SU-DHL-6 (cell line): ENCODE data around the gene POGLUT3.

Source experiments
- H2AFZ ChIP-seq: fragments of 200-600 bp; sonication (generic); 2 replicates; pipeline ENCODE4 v1.6.1; 2014; ENCODE audit warnings: low read depth, mild to moderate bottlenecking, moderate library complexity, mixed read lengths, antibody characterized with exemption, low read length; ENCODE audit not compliant: severe bottlenecking
- H3F3A ChIP-seq: fragments of 200-600 bp; shearing (Covaris generic); 2 replicates; pipeline ENCODE4 v1.6.0; 2016; ENCODE audit warnings: antibody characterized with exemption, mild to moderate bottlenecking; ENCODE audit not compliant: insufficient read depth
- H3K27ac ChIP-seq: fragments of 200-600 bp; sonication (generic); 2 replicates; pipeline ENCODE4 v1.5.1; 2016; ENCODE audit warnings: low read depth, mild to moderate bottlenecking, low read length, moderate library complexity, mixed read lengths
- H3K27me3 ChIP-seq: fragments of 200-600 bp; sonication (generic), shearing (Covaris generic); 2 replicates; pipeline ENCODE4 v1.6.0; 2014; ENCODE audit warnings: mild to moderate bottlenecking, low read length
- H3K36me3 ChIP-seq: fragments of 200-600 bp; sonication (generic); 2 replicates; pipeline ENCODE4 v1.6.1; 2014; ENCODE audit warnings: mild to moderate bottlenecking, low read length, mixed read lengths
- H3K4me2 ChIP-seq: fragments of 300-600, 200-600 bp; shearing (Covaris generic), sonication (generic); 2 replicates; pipeline ENCODE4 v1.6.0; 2014; ENCODE audit warnings: low read length, low read depth, mild to moderate bottlenecking; ENCODE audit not compliant: poor library complexity, severe bottlenecking
- H3K4me3 ChIP-seq: fragments of 200-600 bp; sonication (generic); 2 replicates; pipeline ENCODE4 v1.5.1; 2014; ENCODE audit warnings: antibody characterized with exemption, low read length, mild to moderate bottlenecking, mixed read lengths; ENCODE audit not compliant: insufficient read depth, poor library complexity, severe bottlenecking
- H3K79me2 ChIP-seq: fragments of 200-600 bp; sonication (generic); 2 replicates; pipeline ENCODE4 v1.6.1; 2014; ENCODE audit warnings: mild to moderate bottlenecking, low read length, moderate library complexity; ENCODE audit not compliant: insufficient read depth
- H3K9ac ChIP-seq: fragments of 200-600 bp; sonication (generic); 2 replicates; pipeline ENCODE4 v1.7.0; 2014; ENCODE audit warnings: mild to moderate bottlenecking, low read length
- H3K9me2 ChIP-seq: fragments of 200-600 bp; sonication (generic); replicated peaks from 2 replicates; pipeline ENCODE4 v1.6.1; 2014; ENCODE audit warnings: low read length; ENCODE audit not compliant: insufficient read depth
- H3K9me3 ChIP-seq: fragments of 200-600 bp; sonication (generic); 2 replicates; pipeline ENCODE4 v1.6.1; 2014; ENCODE audit warnings: low read length, mixed read lengths; ENCODE audit not compliant: insufficient read depth
- H4K20me1 ChIP-seq: fragments of 200-600 bp; sonication (generic); 2 replicates; pipeline ENCODE4 v1.6.1; 2014; ENCODE audit warnings: low read depth, mild to moderate bottlenecking, antibody characterized with exemption, low read length, moderate library complexity, mixed read lengths
- EZH2phosphoT487 ChIP-seq: fragments of 200-600 bp; sonication (generic), shearing (Covaris generic); conservative IDR thresholded peaks from 2 replicates; pipeline ENCODE4 v1.6.1; 2018; ENCODE audit warnings: mild to moderate bottlenecking, antibody characterized with exemption, low read length, moderate library complexity, mixed read lengths
- TF ChIP-seq, protein P1 (sequence below): fragments of 200-600 bp; sonication (generic); IDR thresholded peaks from one replicate; pipeline ENCODE4 v1.5.1; 2017; ENCODE audit warnings: antibody characterized with exemption, mild to moderate bottlenecking, low read length, moderate library complexity; ENCODE audit not compliant: insufficient read depth, poor library complexity, severe bottlenecking

POGLUT3 gene

DNA sequence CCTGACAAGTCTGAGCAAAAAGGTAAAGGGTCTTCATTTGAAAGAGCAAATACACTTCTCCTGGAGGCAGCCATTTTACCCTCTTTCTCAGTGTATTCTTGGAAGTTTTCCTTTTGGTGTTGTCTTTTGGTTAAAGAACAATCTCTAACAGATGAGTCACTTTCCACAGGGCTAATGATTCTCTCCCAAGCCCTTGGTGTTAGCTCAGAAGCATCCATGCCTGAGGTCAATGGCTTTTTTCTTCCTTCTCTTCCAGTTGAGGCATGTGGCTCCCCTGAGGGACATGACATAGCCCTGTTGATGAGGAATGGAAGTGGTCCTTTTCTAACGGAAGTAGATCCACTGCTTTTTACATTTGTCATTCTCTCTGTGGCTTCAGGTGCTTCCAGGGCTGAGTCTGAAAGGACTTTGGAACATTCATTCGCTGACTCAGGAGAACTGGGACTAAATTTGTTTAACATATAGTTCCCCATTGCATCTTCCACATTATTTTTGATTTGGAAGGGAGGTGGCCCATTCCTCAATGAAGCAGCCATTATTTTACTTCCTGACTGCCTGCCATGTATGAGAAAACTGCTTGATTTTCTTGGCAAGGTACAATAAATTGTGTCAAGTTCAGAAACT lies 13.8 kb upstream of the POGLUT3 start:
- Histone ChIP-seq H3K4me3 (no peak overlapping the region), H3K9me3 (no peaks in the 10 kb centered on the region), H3K27me3 (no peaks in the 10 kb centered on the region), H3K4me2 (no peak overlapping the region), H3F3A (no peaks in the 10 kb centered on the region), H3K27ac (no peak overlapping the region), H2AFZ (no peak overlapping the region), H3K36me3 (no peaks in the 10 kb centered on the region), H4K20me1 (no peaks in the 10 kb centered on the region), H3K9ac (no peak overlapping the region), H3K9me2 (no peaks in the 10 kb centered on the region), H3K79me2 (no peaks in the 10 kb centered on the region)
- TF ChIP-seq, protein P1, sequence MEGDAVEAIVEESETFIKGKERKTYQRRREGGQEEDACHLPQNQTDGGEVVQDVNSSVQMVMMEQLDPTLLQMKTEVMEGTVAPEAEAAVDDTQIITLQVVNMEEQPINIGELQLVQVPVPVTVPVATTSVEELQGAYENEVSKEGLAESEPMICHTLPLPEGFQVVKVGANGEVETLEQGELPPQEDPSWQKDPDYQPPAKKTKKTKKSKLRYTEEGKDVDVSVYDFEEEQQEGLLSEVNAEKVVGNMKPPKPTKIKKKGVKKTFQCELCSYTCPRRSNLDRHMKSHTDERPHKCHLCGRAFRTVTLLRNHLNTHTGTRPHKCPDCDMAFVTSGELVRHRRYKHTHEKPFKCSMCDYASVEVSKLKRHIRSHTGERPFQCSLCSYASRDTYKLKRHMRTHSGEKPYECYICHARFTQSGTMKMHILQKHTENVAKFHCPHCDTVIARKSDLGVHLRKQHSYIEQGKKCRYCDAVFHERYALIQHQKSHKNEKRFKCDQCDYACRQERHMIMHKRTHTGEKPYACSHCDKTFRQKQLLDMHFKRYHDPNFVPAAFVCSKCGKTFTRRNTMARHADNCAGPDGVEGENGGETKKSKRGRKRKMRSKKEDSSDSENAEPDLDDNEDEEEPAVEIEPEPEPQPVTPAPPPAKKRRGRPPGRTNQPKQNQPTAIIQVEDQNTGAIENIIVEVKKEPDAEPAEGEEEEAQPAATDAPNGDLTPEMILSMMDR, result no peak
- no peak for TF ChIP-seq EZH2phosphoT487

DNA sequence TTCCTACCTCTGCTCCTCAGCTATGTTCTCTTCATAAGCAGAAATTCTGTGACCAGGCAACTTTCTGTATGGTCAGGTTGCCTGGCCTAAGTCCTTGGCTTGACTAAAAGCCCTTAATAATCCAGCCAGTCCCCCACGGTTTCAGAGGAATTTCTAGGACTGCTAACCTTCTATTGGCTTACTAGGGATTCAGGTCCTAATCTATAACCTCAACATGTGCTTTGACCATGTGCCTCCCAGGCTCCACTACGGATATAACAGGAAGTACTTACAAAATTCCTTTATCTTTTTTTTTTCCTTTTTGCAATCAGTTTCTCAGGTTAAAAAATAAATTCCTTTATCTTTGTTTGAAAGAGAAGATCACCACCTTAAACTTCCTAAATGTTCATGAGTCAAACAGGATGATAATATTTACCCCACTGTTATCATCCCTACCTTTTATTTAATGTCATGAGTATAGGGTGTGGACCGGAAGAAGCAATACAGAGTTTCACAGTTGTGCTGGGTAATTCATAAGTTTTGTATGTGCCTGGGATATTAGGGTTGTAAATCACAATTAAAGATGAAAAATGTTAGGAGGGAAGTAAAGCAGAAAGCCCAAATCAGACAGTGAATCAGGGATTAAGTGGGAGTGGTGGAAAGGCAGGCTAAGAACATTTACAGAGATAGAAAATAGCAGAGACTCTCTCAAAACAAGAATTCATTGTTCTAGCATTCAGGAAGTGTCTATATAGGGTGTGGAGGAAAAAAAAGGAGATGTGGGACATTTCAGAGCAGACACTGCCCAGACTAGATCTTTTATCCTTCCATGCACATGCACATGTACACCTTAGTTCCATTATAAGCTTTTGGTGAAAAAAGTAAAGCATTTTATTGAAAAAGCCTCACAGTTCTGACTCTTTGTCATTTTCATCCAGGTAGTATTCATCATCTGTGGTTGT lies 10.7 kb upstream of the POGLUT3 start:
- H3K4me3 ChIP-seq, result no peak overlapping the region
- H3K9ac ChIP-seq, result no peak overlapping the region
- H4K20me1 ChIP-seq, result no peaks in the 10 kb centered on the region
- no peaks in the 10 kb centered on the region for H3K9me3 ChIP-seq
- no peaks in the 10 kb centered on the region for H3K9me2 ChIP-seq
- H2AFZ ChIP-seq, result no peak overlapping the region
- no peaks in the 10 kb centered on the region for H3K79me2 ChIP-seq
- TF ChIP-seq, protein P1, result no peak
- no peak for TF ChIP-seq EZH2phosphoT487
- no peaks in the 10 kb centered on the region for H3K27me3 ChIP-seq
- no peak overlapping the region for H3K4me2 ChIP-seq
- H3F3A ChIP-seq, result no peaks in the 10 kb centered on the region
- H3K27ac ChIP-seq, result no peak overlapping the region
- H3K36me3 ChIP-seq, result no peaks in the 10 kb centered on the region

DNA sequence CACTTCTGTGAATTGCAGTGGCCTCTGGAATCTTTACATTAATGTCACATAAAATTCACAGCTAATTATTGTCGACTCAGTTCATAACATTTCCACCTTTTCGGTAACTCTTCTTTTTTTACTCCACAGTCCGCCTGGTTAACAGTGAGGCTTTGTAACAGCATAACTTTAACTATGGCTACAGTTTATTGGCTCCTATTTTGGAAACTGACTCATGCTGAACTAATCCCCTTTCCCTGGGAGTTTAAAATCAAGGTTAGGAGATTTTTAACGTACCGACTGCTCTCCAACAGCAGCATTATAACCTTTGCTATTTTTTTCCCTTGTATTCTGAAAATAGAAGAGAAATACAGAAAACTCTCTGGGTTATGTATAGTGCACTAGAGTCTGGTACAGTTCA lies 3.2 kb upstream of the POGLUT3 start:
- H2AFZ ChIP-seq, result no peak overlapping the region
- H3K4me3 ChIP-seq, result no peak overlapping the region
- no peaks in the 10 kb centered on the region for H3K9me3 ChIP-seq
- H3K9me2 ChIP-seq, result no peaks in the 10 kb centered on the region
- H4K20me1 ChIP-seq, result no peaks in the 10 kb centered on the region
- H3F3A ChIP-seq, result no peaks in the 10 kb centered on the region
- H3K27me3 ChIP-seq, result no peaks in the 10 kb centered on the region
- no peak overlapping the region for H3K27ac ChIP-seq
- no peaks in the 10 kb centered on the region for H3K36me3 ChIP-seq
- no peak overlapping the region for H3K4me2 ChIP-seq
- no peak for TF ChIP-seq EZH2phosphoT487
- TF ChIP-seq, protein P1, result no peak
- no peaks in the 10 kb centered on the region for H3K79me2 ChIP-seq
- no peak overlapping the region for H3K9ac ChIP-seq
